ENCODE measurements around the gene LRRC26. TPM values are rescaled to one million over a fixed set of nuclear protein-coding genes. Genes with fewer than 3 reads are reported as not detected.
A peak's percentile ranks its signal among the peaks of the same experiment; 100 is the strongest.

The LRRC26 gene
- total and polyA plus RNA-seq, 2 of the 13 experiments (the other 11 are each of a cell fraction or from before 2014, with no cell fraction given), result not detected

DNA sequence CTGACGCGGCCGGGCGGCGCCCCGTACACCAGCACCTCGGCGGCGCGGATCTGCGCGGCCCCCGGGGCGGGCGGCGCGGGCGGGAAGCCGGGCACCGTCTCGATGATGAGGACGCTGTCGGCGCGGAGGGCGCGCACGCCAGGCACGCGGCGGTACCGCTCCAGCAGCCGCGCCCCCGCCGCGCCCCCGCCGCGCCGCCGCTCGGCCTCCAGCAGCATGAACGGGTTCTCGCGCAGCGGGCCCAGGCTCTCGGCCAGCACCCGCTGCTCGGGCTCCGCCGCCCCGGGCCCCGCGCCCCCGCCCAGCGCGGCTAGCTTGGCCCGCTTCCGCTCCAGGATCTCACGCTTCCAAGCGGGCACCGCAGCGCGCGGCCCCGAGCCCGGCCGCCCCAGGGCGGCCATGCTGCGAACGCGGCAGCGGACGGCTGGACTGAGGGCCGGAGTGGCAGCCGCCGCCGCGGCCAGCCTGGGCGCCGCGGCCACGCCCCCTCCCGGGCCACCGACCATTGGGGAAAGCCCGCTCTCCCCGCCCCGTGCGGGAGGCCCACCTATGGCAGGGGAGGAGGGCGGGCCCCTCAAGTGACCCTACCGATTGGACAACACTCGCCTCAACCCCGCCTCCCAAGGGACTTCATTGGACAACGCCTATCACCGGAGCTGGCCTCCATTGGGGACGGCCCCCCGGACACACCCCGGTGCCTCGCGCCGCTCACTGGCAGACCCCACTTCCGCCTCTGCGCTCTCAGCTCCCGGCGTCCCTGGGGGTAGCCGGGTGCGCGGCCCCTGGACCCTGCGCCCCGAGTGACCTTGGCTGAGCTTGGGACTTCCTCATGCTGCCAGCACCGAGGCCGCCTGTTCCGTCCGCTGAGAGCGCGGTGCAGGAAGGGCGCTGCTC lies 30.7 kb upstream of the LRRC26 start, which contains the start of gene TPRN (continued):
- no peak for TF ChIP-seq JUNB (CRISPR knock-in tag; IDR thresholded peaks at IDR 0.05; ENCODE audit: borderline replicate concordance)
- no peak for TF ChIP-seq LCORL (IDR thresholded peaks at IDR 0.05)
- peak; percentile 90 for TF ChIP-seq LCORL (CRISPR knock-in tag; IDR thresholded peaks at IDR 0.05)
- TF ChIP-seq, protein P1, sequence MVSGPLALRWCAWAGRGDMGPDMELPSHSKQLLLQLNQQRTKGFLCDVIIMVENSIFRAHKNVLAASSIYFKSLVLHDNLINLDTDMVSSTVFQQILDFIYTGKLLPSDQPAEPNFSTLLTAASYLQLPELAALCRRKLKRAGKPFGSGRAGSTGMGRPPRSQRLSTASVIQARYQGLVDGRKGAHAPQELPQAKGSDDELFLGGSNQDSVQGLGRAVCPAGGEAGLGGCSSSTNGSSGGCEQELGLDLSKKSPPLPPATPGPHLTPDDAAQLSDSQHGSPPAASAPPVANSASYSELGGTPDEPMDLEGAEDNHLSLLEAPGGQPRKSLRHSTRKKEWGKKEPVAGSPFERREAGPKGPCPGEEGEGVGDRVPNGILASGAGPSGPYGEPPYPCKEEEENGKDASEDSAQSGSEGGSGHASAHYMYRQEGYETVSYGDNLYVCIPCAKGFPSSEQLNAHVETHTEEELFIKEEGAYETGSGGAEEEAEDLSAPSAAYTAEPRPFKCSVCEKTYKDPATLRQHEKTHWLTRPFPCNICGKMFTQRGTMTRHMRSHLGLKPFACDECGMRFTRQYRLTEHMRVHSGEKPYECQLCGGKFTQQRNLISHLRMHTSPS (CRISPR knock-in tag; IDR thresholded peaks at IDR 0.05; ENCODE audit: low read depth), result peak; percentile 67
- TF ChIP-seq MYNN (CRISPR knock-in tag; IDR thresholded peaks at IDR 0.05; ENCODE audit: low read depth), result no peak
- peak; percentile 88 for TF ChIP-seq HNF4G (IDR thresholded peaks at IDR 0.05; ENCODE audit: borderline replicate concordance, low read depth, low read length)
- TF ChIP-seq HNF4G (CRISPR knock-in tag; IDR thresholded peaks at IDR 0.05; ENCODE audit: borderline replicate concordance, low read depth), result peak; percentile 94
- TF ChIP-seq TBL1XR1 (IDR thresholded peaks at IDR 0.05; ENCODE audit: borderline replicate concordance, low read length, partially characterized antibody), result no peak
- TF ChIP-seq, protein P2, sequence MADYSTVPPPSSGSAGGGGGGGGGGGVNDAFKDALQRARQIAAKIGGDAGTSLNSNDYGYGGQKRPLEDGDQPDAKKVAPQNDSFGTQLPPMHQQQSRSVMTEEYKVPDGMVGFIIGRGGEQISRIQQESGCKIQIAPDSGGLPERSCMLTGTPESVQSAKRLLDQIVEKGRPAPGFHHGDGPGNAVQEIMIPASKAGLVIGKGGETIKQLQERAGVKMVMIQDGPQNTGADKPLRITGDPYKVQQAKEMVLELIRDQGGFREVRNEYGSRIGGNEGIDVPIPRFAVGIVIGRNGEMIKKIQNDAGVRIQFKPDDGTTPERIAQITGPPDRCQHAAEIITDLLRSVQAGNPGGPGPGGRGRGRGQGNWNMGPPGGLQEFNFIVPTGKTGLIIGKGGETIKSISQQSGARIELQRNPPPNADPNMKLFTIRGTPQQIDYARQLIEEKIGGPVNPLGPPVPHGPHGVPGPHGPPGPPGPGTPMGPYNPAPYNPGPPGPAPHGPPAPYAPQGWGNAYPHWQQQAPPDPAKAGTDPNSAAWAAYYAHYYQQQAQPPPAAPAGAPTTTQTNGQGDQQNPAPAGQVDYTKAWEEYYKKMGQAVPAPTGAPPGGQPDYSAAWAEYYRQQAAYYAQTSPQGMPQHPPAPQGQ (CRISPR knock-in tag; IDR thresholded peaks at IDR 0.05; ENCODE audit: borderline replicate concordance), result no peak
- peak; percentile 76; the same call in 1 of the 2 replicates for TF ChIP-seq ZNF441 (CRISPR knock-in tag; IDR thresholded peaks at IDR 0.05; ENCODE audit: borderline replicate concordance)
- TF ChIP-seq ZC3H4 (CRISPR knock-in tag; IDR thresholded peaks at IDR 0.05; ENCODE audit: borderline replicate concordance), result no peak; the same call in 1 of the 2 replicates
- peak; percentile 78; the same call in 1 of the 2 replicates for TF ChIP-seq SIN3A (IDR thresholded peaks at IDR 0.05; ENCODE audit: borderline replicate concordance, low read depth, low read length)
- peak; percentile 100 for TF ChIP-seq ESRRA (CRISPR knock-in tag; IDR thresholded peaks at IDR 0.05; ENCODE audit: low read depth)
- peak; percentile 74 for TF ChIP-seq ZFP1 (CRISPR knock-in tag; IDR thresholded peaks at IDR 0.05)
- no peak for TF ChIP-seq ARNT (IDR thresholded peaks at IDR 0.05)
- TF ChIP-seq ETV5 (CRISPR knock-in tag; IDR thresholded peaks at IDR 0.05; ENCODE audit: borderline replicate concordance), result peak; percentile 91
- TF ChIP-seq, protein P3, sequence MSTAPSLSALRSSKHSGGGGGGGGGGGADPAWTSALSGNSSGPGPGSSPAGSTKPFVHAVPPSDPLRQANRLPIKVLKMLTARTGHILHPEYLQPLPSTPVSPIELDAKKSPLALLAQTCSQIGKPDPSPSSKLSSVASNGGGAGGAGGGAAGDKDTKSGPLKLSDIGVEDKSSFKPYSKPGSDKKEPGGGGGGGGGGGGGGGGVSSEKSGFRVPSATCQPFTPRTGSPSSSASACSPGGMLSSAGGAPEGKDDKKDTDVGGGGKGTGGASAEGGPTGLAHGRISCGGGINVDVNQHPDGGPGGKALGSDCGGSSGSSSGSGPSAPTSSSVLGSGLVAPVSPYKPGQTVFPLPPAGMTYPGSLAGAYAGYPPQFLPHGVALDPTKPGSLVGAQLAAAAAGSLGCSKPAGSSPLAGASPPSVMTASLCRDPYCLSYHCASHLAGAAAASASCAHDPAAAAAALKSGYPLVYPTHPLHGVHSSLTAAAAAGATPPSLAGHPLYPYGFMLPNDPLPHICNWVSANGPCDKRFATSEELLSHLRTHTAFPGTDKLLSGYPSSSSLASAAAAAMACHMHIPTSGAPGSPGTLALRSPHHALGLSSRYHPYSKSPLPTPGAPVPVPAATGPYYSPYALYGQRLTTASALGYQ (CRISPR knock-in tag; IDR thresholded peaks at IDR 0.05), result peak; percentile 42; the same call in 1 of the 2 replicates
- TF ChIP-seq ZNF607 (CRISPR knock-in tag; IDR thresholded peaks at IDR 0.05; ENCODE audit: borderline replicate concordance), result peak; percentile 72; the same call in 1 of the 2 replicates
- TF ChIP-seq HCFC1 (IDR thresholded peaks at IDR 0.05; ENCODE audit: low read depth, low read length), result no peak; the same call in 1 of the 2 replicates
- TF ChIP-seq BCL6 (CRISPR knock-in tag; IDR thresholded peaks at IDR 0.05), result peak; percentile 65
- peak; percentile 76; the same call in 1 of the 2 replicates for TF ChIP-seq GZF1 (CRISPR knock-in tag; IDR thresholded peaks at IDR 0.05)
- no peak for TF ChIP-seq ZNF549 (CRISPR knock-in tag; IDR thresholded peaks at IDR 0.05)
- TF ChIP-seq, protein P4, sequence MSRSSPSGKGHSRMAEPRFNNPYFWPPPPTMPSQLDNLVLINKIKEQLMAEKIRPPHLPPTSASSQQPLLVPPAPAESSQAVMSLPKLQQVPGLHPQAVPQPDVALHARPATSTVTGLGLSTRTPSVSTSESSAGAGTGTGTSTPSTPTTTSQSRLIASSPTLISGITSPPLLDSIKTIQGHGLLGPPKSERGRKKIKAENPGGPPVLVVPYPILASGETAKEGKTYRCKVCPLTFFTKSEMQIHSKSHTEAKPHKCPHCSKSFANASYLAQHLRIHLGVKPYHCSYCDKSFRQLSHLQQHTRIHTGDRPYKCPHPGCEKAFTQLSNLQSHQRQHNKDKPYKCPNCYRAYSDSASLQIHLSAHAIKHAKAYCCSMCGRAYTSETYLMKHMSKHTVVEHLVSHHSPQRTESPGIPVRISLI (CRISPR knock-in tag; IDR thresholded peaks at IDR 0.05; ENCODE audit: borderline replicate concordance), result no peak

Measured in HepG2 (cell line).